COLO668 (cell line): ENCODE measurements around the gene PLEKHO1.
A peak's percentile ranks its signal among the peaks of the same experiment; 100 is the strongest.

Experiments
- DNase-seq: peaks from one replicate; lab custom pipeline; 2025; ENCODE audit not compliant: unreplicated experiment; lab: John Stamatoyannopoulos, UW

Gene PLEKHO1

DNA sequence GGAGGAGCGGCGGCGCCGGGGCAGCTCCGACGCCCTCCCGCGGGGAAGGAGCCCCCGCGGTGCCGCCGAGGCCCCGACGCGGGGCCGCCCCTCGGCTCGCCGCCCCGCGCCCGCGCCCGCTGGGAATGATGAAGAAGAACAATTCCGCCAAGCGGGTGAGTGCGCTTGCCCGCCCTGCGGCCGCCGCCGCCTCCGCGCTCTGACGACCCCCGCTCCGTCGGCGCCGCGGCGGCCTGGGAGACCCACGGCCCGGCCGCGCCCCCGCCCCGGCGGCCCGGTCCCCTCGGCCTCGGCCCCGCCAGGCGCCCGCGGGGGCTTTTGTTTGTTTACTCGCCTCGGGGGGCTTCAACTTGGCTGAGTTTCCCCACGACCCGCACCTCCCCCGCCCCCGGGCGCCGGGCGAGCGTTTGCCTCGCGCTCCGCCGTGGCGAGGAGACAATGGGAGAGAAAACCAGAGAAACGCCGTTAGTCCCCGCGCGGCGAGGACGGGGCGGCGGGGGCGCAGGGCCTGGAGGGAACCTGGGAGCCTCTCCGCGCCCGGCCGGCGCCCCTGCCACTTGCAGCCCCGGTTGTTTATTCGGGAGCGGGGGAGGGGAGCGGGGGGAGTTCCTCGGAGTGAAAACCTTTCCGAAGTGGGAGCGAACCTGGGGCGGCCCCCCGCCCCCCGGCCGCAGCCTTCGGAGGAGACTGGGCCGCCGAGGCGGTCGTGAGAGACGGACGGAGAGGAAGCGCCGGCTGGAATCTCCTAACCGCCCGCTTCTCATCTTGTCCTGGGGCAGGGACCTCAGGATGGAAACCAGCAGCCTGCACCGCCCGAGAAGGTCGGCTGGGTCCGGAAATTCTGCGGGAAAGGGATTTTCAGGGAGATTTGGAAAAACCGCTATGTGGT lies 661 bp downstream of the PLEKHO1 start:
- peak; percentile 38 for DNase-seq

DNA sequence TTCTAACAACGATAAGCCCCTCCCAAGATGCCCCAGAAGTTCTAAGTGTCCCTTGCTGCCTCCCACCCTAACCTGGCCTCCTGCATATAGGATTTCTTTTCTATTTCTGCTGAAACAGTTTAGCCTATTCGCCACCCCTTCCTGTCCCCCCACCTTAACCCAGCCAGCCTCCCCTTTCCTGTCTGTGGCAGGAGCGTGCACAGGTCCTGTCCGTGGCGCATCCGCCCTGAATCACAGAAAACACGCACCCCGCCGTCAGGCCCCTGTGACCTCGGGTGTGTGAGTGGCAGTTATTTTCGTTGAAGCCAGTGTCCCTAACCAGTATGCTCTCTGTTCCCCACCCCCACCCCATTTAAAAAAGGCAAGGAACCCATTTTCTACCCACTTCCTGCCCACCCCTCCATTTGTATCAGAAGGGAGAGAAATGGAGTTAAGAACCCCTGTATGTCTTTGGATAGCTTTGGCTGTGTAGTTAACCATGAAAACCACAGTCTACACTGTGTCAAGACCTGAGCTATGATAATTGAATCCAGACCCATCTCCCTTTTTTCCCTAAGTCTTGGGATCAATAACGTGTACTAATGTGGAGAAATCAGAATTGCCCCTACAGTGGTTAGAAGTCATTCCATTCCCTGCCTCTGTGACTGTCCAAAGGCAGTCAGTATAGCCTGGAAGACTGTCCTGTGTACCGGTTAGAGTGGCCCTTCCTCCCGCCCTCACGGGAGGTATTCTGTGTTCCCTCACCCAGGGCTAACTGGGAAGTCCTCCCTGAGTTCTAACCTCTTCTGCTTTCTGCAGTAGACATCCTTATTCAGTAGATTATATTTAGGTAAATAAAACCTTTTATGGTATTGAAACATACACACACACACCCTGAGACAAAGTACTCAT lies 1.8 kb downstream of the PLEKHO1 start:
- DNase-seq = no peak

DNA sequence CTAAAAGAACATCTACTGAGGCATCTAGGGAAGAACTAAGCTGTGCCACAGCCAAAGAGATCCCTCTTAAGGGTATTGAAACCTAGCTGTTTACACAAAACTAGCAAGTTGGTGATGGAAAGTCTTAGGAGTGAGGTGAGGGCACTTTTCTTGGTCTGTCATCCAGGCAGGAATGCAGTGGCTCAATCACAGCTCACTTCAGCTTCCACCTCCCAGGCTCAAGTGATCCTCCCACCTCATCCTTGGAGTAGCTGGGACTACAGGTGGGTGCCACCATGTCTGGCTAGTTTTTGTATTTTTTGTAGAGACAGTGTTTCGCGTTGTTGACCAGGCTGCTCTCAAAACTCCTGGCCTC lies 2.4 kb downstream of the PLEKHO1 start:
- DNase-seq = no peak

DNA sequence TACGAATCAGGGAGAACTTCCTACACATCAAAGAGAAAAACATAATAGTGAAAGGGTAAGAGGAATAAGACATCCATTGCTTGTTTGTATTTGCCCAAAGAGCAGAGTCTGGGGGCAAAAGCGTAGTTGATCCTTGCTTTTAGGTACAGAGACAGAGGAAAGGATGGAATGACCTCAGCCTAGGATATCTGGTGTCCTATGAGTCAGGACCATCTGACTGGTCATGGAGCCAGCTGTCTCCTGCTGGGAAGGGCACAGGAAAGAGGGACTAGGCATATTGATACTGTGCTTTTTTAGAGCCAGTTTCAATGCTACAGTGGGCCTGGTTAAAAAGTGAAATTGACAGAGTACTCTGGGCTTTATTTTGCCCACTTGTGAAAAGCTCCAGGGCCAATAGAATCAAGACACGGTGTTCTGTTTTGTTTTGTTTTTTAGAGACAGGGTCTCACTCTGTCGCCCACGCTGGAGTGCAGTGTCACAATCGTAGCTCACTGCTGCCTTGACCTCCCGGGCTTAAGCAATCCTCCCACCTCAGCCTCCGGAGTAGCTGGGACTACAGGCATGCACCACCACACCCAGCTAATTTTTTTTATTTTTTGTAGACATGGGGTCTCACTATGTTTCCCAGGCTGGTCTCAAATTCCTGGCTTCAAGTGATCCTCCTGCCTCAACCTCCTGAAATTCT lies 3.2 kb downstream of the PLEKHO1 start:
- DNase-seq = no peak

DNA sequence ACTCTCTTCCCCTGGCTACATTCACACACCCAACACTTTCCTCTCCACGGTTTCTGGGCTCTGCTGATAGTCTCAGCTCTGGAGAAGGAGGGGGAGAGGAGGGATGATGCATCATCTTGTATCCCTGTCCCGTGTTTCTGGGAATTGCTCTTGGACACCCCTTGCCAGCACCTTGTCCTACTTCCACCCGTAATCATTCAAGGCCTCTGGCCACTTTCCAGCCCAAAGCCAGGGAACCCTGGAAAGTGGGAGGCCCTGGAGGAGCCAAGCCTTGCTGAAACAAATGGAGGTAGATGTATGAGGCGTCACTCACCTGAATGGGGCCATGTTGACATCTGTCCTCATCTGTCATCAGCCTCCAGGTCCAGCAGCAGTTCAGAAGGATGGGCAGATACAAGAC lies 4.4 kb downstream of the PLEKHO1 start:
- DNase-seq = no peak

DNA sequence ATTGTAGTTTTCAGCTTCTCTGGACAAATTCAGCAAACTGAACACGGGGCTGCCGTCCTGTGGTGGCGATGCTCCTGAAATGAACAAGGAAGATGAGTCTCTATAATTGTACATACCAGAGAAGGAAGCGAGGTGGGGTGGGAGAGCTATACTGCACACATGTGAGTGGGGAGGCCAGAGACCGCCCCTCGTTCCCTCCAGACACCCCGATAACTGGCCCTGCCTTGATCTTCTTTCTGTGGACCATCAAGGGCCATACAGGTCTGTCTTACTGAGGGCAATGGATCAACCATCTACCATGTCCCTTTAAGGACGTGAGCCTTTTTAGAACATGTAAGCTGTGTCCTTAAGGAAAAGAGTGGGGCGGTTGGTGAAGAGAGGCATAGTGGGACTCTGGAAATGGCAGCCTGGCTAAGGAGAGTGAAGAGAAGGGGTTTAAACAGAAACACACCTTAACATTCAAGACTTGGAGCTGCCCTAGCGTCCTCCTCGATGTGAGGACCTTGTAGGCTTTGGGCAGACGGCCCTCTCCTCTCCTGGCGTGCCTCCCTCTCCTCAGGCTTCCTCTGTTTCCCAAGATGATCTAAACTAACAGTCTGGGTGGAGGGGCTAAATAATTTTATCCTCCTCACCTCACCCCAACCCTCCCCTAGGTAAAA lies 5.8 kb downstream of the PLEKHO1 start:
- DNase-seq = no peak

DNA sequence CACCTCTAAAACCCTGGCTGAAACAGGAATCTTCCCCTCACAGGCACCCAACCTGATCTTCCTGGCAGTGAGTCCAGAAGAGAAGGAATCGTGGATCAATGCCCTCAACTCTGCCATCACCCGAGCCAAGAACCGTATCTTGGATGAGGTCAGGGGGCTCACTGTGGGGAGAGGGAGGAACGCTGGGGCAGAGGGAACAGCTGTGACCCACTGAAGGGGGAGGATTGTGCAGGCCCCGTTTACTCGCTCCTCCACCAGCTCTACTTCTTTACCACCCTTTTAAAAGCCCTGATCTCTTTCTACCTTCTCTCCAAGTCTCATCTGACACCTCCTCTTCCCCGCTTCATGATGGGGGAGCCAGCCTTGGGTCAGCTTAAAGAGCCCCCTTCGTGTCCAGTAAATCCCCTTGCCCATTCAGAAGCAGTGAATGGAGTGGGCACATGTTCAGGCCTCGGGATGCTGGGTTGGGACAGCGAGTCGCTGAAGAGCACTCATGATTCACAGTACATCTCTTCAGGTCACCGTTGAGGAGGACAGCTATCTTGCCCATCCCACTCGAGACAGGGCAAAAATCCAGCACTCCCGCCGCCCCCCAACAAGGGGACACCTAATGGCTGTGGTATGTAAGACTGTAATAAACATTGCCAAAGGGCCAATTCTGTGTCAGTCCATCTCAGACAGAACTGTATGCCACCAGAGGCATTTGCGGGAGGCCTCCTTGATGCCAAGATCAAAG lies 7.3 kb downstream of the PLEKHO1 start:
- DNase-seq = no peak

DNA sequence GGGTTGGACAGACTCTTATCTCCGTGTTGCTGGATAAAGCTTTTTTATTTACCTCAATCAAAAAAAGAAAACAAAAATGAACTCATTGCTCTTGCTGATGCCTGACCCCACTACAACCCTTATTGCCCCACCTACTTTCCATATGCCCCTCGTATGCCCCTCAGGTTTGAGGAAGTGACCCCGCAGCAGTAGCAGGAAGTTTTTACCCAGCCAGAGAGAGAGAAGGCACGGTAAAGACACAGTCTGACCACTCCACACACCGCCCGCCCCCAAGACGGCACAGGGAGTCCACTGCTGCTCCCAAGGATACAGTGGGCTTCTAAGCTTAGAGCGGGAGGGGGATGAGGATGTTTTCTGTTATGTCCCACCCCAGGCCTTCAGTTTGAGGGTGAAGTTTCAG lies 9.8 kb downstream of the PLEKHO1 start:
- DNase-seq = no peak

DNA sequence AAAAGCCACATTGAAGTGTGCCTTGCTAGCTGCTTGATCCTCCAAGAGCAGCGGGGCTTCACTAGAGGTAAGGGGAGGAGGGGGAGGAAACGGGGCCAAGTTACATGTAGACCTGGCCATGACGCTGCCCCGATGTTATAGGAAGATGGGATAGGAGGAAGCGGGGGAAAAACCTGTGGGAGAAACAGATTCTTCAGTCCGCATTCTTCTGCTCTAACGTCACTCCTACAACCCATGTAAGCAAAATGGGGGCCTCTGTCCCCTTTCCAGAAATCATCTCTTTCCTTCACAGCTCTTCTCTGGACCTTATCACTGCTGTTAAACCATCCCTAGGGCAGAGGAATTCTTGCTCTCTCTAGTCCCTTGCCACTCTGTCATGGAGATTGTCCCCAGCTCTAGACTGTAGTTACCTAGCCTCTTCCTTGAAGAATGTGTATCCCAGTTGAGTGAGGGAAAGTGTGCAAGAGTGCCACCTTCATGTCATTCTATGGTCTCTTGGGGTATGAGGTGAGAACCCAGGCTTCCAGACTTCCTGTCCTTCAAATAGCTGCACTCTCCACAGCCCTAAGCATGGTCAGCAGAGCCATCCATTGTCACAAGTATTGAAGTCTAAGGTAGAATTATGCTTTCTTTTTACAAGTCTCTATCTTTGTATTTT lies 11.4 kb downstream of the PLEKHO1 start:
- DNase-seq = no peak

DNA sequence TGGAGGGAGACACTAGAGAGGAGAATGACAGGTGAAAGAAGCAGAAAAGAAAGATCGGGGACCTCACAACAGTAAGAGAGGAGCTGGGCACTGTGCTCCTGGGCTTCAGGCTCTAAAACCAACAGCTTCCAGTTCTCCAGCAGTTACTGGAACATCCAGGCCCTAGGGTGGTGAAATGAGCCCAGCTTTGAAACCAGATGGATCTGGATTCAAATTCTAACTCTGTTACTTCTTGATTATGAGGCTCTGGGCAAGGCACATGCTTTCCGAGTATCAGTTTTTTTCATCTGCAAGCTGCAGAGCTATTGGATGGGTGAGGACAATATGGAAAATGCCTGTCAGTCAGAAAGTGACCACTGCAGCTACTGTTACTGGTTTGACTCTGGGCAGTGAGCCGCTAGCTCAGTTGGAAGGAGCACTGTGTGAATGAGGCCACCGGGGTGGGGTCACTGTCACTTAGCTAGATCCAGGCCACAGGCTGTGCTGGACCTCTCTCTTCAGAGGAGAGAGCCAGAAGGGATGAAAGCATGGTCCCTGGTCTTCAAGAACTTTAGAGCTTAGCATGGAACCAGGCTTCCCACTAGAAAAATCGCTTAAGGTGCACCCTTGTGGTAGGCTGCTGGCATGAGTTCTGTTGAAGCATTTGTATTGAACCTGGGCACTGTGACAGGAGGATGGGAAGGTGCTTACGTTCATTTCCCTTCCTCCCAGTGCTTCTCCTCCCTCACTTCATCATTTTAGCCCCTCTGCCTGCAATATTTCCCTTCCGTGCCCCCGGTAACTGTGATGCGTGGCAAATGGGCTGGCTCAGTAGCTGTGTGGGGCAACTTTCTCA lies 12.2 kb downstream of the PLEKHO1 start:
- DNase-seq = no peak

DNA sequence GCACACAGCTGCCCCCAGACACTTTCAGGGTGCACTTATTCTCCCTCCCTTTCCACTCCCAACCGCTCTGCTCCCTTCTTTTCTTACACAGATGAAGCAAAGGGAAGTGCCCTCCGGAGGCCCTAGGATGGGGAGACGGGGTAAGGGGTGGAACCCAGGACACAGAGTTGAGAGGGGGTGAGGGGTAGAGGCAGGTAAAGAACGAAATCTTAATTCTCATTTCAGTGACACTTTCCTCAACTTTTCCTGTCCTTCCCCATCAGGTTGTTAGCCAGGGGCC lies 12.8 kb downstream of the PLEKHO1 start:
- DNase-seq = no peak

DNA sequence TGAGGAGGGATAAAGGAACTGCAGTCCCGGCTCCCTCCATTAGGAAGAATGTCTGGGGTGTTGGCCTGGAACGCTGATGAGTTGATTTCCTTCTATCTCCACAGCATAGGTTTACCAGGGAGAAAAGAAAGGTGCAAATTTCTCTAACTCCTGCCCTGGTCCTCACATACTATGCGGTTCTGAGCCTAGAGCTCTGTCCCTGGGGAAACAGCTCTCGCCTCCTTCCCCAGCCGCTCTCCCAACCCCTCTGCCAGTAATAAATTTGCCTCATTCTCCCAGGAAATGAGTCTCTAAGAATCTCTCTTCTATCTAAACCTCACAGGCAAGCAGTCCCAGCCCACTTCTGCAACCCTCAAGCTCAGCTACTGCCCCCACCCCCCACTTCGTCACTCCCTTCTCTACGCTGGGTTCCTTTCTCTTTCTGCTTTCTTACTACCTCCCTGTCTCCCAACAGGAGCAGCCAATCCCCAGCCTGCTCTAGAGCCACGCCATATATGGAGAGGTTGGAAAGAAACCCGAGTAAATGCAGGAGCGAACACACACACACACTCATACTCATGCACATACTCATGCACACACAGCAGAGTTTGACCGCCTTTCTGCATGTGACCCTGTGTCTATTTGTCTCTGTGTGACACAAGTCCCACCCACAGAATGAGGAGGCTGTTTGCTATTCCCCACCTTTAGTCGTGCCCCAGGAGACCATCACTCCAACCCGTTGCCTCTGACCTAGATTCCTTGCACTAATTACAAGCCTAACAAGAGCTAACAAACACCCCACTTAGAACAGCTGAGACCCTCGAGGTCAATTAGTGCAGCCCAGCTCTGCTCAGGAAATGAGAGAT lies 13.4 kb downstream of the PLEKHO1 start:
- no peak for DNase-seq

DNA sequence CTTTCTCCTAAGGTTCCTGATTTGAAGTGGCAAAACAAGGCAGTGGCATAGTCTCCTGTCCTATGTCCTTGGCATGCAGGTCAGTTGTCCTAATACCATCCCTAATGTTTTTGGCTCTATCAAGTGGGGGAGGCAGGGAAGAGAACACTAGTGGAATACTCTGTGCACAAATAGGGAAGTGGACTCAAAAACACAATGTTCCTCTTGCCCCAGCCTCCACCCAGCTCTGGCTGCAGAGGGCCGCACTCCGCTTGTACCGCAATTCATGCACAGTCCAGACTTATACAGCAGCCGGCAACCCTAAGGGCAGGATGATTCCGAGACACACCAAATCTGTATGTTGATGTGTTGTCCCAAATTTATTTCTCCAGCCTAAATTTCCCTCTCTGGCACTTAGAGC lies 14.5 kb downstream of the PLEKHO1 start:
- no peak for DNase-seq

DNA sequence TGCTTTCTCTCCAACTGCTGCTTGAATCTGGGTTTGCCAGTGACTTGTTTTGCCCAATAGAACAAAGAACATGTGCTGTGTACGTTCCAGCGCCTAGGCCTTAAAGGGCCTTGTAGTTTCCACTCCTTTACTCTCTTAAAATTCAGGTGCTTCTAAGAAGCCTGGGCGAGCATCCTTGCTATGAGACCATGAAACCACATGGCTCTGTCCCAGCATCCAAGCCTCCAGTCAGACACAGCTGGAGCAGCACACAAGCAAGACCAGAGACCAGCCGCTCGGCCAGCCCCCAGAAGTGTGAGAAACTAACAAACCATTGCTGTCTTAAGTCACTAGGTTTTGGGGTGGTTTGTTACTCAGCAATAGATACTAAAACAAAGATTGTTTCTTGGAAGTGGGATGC lies 15.1 kb downstream of the PLEKHO1 start:
- DNase-seq = no peak

DNA sequence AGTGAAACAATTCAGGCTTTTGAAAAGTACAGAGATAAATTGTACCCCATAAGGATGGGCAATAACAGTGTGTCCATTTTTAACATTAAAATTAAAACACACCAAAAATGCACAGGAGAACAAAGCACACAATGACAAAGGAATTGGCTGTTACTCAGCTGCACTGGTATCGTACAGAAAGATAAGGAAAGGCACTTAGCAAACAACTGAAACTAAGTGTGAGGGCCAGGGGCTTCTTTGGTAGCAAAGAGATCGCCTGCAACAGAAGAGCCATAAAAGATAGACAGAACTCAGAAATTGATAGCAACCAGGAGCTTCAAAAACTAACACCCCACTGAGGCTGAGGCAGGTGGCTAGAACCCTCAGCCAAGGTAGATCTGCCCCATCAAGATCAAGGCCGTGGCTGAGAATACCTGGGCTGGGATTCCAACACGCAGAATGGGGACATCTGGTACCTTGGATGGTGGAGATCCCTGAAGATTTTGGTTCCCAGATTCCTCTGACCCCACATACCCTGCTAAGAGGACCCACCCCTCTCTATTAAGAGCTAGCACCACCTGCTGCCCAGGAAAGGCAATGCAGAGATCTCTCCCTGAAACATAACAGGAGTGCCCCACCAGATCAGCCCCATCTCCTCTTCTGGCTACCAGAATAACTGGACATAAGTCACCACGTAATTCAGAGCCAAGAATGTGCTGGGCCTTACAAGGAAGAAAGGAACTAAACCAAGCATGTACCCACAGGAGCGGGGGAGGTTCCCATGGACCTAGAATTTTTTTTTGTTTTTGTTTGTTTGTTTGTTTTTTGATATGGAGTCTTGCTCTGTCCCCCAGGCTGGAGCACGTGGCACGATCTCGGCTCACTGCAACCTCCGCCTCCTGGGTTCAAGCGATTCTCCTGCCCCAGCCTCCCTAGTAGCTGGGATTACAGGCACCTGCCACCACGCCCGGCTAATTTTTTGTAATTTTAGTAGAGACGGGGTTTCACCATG lies 16.2 kb downstream of the PLEKHO1 start:
- peak; percentile 29 for DNase-seq

DNA sequence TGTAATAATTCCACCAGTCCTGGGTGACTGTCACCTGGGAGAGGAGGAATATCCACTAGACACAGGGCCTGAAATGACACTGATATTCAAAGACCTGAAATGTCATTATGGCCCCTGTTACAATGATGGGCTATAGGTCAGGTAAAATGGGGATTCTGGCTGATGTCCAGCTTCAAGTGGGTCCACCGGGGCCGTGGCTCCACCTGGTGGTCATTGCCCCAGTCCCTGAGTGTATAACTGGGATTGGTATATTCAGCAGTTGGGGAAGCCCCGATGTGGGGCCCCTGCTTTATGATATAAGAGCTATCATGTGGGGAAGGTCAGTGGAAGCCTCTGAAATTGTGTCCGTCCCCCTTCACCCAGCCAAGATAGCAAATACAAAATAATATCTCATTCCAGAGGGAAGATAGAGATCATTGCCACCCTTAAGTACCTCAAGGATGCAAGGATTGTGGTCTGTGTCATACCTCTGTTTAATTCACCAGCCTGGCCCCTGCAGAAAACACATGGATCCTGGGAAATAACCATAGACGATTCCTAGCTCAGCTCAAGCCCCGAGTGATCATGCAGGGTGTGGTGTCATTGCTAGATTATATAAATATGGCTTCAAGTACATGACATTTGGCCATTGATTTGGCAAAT lies 19.4 kb downstream of the PLEKHO1 start:
- DNase-seq = peak; percentile 62

DNA sequence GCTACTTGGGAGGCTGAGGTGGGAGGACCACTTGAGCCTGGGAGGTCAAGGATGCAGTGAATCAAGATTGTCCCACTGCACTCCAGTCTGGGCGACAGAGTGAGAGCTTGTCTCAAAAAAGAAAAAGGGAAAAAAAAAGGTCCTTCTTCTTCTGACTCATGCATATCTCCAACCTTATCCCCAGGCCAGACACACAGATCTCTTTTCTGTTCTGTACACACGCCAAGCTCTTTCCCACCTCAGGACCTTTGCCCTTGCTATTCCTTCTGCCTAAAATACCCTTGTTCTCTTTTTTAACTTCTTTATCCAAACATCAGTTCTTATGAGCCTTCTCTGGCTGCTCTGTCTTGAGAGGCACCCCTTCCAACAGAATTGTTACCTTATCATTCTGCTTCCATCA lies 22.1 kb downstream of the PLEKHO1 start:
- DNase-seq = no peak
